Measurements from ENCODE around the gene ZNF180.
"Not testable (repeated sequence)": the region's sequence is repeated elsewhere in the genome, so short reads cannot be mapped to it uniquely, and the experiment has no call there.

Gene ZNF180

GRCh38 chr19:44499962-44500949 is at the start of gene ZNF180:
TSS of gene ZNF180 (minus strand) at chr19:44500522. CDS start at chr19:44497334, 3,188 bp downstream.
- DNase-seq: peak; percentile 75

GRCh38 chr19:44549507-44549906 is 49.2 kb upstream of the ZNF180 start:
- no peak for DNase-seq

- no peak for DNase-seq
Measured at GRCh38 chr19:44548736-44549135, 48.4 kb upstream of the ZNF180 start.

GRCh38 chr19:44544031-44544430 is 43.7 kb upstream of the ZNF180 start:
- no peak for DNase-seq

DNA sequence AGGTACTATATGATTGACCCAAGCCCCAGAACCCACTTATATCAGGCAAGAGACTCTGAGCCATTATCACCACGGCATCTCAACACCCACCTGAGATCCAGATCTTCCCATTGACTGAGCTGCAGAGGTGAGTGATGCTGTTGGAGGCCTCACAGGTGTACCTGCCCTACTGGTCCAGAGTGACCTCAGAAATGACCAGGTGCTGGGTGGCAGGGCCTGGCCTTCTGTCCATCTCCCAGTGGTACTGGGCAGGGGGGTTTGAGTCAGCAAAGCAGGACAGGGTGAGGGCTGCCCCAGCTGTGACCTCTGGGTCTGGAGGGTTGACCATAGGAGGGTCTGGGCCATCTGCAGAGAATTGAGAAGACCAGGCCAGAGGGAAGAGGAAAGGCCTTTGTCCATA is 42.3 kb upstream of the ZNF180 start:
- no peak for DNase-seq

DNA sequence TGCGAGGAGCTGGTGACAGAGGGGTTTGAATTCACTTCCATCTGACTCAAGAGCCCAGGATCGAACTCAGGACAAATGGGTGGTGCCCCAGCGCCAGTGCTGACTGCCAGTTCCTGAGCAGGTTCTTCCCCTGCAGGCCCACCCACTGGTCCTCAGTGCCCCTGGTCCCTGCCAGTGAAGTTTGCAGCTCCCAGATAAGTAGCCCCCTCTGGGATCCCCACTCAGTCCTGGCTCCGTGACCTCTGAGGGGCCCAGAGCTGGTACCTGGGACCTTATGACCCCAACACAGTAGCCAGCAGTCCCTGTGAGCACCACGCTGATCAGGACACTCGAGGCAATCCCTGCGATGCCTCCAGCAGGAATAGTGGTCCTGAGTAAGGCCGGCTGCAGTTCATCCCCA is 40.4 kb upstream of the ZNF180 start:
- no peak for DNase-seq

DNA sequence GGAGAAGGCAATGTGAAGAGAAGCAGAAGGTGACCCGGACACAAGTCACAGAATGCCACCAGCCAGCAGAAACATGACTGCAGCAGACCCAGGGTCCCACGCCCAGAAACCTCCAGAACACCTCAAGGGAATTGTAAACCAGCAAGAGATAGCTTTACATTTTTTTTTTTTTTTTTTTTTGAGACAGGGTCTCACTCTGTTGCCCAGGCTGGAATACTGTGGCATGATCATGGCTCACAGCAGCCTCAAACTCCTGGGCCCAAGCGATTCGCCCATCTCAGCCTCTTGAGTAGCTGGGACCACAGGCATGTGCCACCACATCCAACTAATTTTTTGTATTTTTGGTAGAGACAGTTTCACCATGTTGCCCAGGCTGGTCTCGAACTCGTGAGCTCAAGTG is 39.7 kb upstream of the ZNF180 start:
- DNase-seq: no peak

DNA sequence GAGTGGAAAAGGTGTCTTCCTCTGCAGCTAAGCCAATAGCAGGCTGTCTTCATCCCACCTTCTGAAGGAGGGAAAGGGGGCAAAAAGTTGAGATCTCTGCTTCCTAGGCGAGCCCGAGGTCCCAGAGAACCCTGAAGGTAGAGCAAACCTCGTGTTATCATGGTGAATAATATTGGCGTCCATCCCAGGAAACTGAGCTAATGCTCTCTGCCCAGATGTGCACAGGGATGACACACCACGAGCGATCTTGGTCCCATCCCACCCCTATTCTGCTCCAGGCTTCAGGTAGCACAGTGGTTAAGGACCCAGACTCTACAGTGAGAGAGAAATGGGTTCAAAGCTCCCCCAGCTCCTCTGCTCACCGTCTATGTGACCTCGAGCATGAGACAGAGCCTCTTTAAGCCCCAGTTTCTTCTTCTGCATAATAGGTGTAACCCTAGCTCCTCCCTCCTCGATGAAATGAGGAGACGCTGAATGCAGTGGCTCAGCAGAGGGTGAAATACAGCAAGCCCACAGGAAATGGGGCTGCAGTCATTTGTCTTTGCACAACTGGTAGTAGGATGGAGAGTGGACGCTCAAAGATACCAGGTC is 39.0 kb upstream of the ZNF180 start:
- no peak for DNase-seq

GRCh38 chr19:44535361-44535760 is 35.0 kb upstream of the ZNF180 start:
- not testable (repeated sequence) for DNase-seq

DNA sequence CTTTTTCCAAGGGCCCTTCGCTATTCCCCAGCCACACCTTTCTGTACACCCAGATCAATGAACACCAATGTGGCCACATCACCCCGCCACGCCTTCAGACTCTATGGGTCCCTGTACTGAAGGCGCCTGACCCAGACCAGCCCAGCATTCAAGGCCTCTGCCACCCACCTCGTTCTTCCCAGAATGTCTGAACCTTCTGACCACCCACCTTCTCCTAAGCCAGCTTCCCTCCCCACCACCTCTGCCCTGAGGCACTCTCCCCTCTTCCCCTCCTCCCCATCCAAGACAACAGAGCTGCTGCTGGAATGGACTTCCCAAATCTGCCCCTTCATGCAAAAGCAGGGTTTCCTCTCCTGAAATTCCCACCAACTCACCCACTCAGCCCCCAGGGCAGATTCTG is 32.5 kb upstream of the ZNF180 start:
- no peak for DNase-seq

- no peak for DNase-seq
Measured at GRCh38 chr19:44530777-44531176, 30.5 kb upstream of the ZNF180 start.

GRCh38 chr19:44529536-44529935 is 29.2 kb upstream of the ZNF180 start, which contains the start of gene CEACAM20:
TSS of gene CEACAM20 (minus strand) at chr19:44529675. CDS start at chr19:44529509, 166 bp downstream.
- no peak for DNase-seq

- no peak for DNase-seq
Measured at GRCh38 chr19:44527554-44527953, 27.2 kb upstream of the ZNF180 start.

DNA sequence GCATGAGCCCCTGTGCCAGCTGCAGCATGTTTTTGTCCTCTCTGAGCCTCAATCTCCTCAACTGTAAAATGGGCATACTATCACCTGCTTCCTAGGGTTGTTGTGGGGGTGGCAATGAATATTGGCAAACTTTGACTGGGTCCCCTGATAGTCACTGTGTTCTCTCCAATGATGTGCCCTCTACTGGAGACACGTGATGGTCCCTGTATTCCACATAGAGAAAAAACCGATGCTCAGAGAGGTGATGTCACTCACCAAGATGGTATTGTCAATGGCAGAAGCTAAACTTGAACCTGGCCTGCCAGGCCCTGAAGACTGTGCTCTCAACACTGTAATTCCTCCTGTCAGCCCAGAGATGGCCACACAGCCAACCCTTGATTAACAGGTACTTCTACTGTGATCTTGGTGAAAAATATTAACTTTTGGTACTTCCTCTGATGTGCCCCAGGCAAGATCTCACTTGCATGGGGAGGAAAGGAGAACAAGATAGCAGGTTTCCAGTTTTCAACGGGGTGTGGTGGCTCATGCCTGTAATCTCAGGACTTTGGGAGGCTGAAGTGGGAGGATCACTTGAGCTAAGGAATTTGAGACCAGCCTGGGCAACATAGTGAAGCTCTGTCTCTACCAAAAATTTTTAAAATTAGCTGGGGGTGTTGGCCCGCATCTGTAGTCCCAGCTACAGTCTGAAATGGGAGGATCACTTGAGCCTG is 25.6 kb upstream of the ZNF180 start:
- no peak for DNase-seq

DNA sequence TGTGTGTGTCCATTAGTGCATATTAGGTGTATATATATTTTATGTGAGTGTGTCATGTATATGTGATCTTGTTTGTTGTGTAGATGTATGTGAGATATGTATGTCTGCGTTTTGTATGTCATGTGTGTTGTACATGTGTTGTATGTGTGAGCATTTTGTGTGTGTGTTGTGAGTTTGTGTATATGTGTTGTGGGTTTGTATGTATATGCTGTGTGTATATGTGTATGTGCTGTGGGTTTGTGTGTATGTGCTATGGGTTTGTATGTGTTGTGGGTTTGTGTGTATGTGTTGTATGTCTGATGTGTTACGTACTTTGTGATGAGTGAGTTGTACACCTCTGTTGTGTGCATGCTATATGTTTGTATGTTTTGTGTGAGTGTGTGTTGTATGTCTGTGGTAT is 21.0 kb upstream of the ZNF180 start:
- no peak for DNase-seq

- no peak for DNase-seq
Measured at GRCh38 chr19:44517146-44517545, 16.8 kb upstream of the ZNF180 start.

DNA sequence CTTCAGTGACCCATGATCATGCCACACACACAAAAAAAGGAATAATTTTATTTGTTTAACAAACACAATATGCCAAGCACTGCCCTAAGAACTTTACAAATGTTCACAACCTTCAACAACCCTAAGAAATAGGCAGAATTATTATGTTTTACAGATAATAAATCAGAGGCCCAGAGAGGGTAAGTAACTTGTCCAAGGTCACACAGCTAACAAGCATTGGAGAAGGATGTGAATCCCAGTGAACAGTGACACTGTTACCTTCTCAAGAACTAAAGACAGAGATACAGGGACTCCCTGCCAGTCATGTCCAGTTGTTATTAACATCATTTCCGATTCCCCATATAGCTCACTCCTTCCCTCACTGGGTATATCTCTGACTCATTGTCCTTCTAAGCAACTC is 15.6 kb upstream of the ZNF180 start:
- DNase-seq: no peak

- DNase-seq: no peak
Measured at GRCh38 chr19:44515031-44515430, 14.7 kb upstream of the ZNF180 start.

GRCh38 chr19:44512326-44513298 is 12.3 kb upstream of the ZNF180 start:
- DNase-seq: no peak

DNA sequence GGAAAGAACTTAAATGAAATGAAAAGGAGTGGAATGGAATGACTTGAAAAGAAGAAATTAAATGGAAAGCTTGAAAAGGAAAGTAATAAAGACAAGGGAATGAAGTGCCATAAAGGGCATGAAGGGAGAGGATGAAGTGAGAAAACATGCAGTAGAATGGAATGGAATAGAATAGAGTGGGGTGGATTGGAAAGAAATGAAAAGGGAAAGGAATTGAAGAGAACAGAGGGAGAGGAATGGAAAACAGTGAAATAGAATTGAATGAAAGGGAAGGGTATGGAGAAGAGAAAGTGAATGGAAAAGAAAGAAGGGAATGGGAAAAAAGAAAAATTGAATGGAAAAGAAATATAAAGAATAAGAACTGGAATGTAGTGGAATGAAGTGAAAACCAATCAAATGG is 9.2 kb upstream of the ZNF180 start:
- DNase-seq: no peak

GRCh38 chr19:44499559-44499958 is 763 bp downstream of the ZNF180 start:
- no peak for DNase-seq

DNA sequence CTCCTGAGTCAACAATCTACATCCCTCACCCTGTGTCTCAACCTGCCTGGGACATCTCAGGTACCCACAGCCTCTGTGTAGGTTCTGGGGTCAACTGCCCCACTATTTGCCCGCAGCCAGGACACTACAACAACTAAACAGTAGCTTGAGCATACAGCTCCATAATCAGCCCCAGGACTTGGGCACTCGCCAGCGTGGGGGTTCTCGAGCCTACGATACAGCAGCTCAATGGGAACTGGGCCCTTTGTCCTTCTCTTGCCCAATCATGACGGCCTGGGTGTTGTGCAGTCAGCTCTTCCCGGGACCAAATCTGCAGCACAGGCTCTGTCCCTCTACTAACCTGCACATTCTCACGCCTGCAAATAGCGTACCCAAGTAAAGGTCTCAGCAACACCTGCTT is 1.3 kb downstream of the ZNF180 start:
- DNase-seq: no peak

All from NCI-H187 treated with DMSO at 0.1 percent for 48 hours (cell line).